Adrenal gland (tissue), 12 donors: Measurements from ENCODE around the gene DSE. TPM values are rescaled to one million over a fixed set of nuclear protein-coding genes. Genes with fewer than 3 reads are reported as not detected.

ENCODE experiments used
- DNase-seq, 7 donors: peaks; one replicate each; pipeline ENCODE4 v3.0.0-alpha.2; 2019 to 2020
- H3K27ac ChIP-seq, 5 donors: fragments of 200-600 bp; sonication (generic) in 4 of 5; 1 replicate in 3 of 5; 2 replicates in 2 of 5; pipeline versions ENCODE4 v1.5.1 to v1.8.0; 2016 to 2020; ENCODE audit warnings: mild to moderate bottlenecking in 1 of 5
- H3K27me3 ChIP-seq: fragments of 200-600 bp; 2 replicates; pipeline ENCODE4 v1.8.0; 2021
- H3K36me3 ChIP-seq, 2 donors: fragments of 200-600 bp; replicated peaks in 1 of 2; 1 replicate in 1 of 2; 2 replicates in 1 of 2; pipeline versions ENCODE4 v1.5.1 to v1.8.0; 2018 to 2022
- H3K4me1 ChIP-seq, 2 donors: fragments of 200-600 bp; replicated peaks in 1 of 2; 1 replicate in 1 of 2; 2 replicates in 1 of 2; pipeline versions ENCODE4 v1.5.1 to v1.8.0; 2018 to 2021
- H3K4me3 ChIP-seq, 4 donors: fragments of 200-600 bp; sonication (generic) in 3 of 4; one replicate each; pipeline ENCODE4 v1.5.1; 2016 to 2018
- H3K9me3 ChIP-seq, 3 donors: fragments of 200-600 bp; sonication (generic) in 1 of 3; replicated peaks in 1 of 3; 1 replicate in 2 of 3; 2 replicates in 1 of 3; pipeline versions ENCODE4 v1.5.1 to v1.8.0; 2016 to 2021
- POLR2A ChIP-seq, 2 donors: fragments of 450-650 bp; IDR thresholded peaks; one replicate each; pipeline ENCODE4 v1.6.1; 2017; ENCODE audit warnings: antibody characterized with exemption in 2 of 2, mild to moderate bottlenecking in 2 of 2, moderate library complexity in 1 of 2
- WGBS, 4 donors: extraction: QIAGEN DNeasy Blood & Tissue Kit in 2 of 4; methylation state at CpG; one replicate each; pipeline versions ENCODE4 v1.1.5 to v1.1.7; 2013 to 2017; 5-methylcytosine and 5-hydroxymethylcytosine counted together
- intact Hi-C, 2 donors: fragments of 100-400 bp; cut with DNase I; formaldehyde crosslinking; loops; one replicate each; pipeline versions ENCODE4 v1.14.1 to v1.15.0; 2022 to 2023
- polyA plus RNA-seq, 3 donors: library from polyadenylated mRNA; stranded (reverse); fragments of 200-250 nt in 2 of 3; fragments of 350-450 nt in 1 of 3; fragmentation: Illumina TruSeq in 1 of 3; extraction: RNeasy Lipid Tissue Mini Kit (QIAGEN cat#74804) in 1 of 3; gene quantifications; one replicate each; pipeline ENCODE4 v1.2.3, GENCODE V29; 2013 to 2014
- total RNA-seq, 9 donors: library from RNA; depleted of rRNA in 4 of 9; stranded (reverse); fragments of >200 nt in 4 of 9; fragments of 120-200 nt in 1 of 9; fragmentation: NEBNext Ultra II Directional in 1 of 9; extraction: Animal tissue kit (Norgen Biotek cat#: 25700) in 1 of 9; gene quantifications; one replicate each; pipeline versions ENCODE4 v1.1.0 to v1.2.4, GENCODE V29; 2013 to 2023
- TF ChIP-seq, protein P1 (sequence below), 6 experiments: fragments of 450-650 bp in 4 of 6; fragments of 200-600 bp in 2 of 6; sonication (generic) in 1 of 6; IDR thresholded peaks; 1 replicate in 5 of 6; 2 replicates in 1 of 6; pipeline versions ENCODE4 v1.5.1 to v1.8.0; 2016 to 2021; ENCODE audit warnings: antibody characterized with exemption in 6 of 6, mild to moderate bottlenecking in 2 of 6, moderate library complexity in 1 of 6
- donor health status: healthy with polysubstance abuse.
- donor health status: Bipolar disorder and iron deficiency.
- donor health status: DM: yes; HTN: yes; CAD: no.
- donor health status: DM: no; HTN: no; CAD: no.
- donor health status: DM: no; HTN: no; CAD: no.
- donor health status: DM: yes; HTN: yes; CAD: no.

Gene DSE
- total and polyA plus RNA-seq, 12 donors: 7.7 to 67.4 (median 35.0) TPM

GRCh38 chr6:116359835-116360234, 10.9 kb upstream of the DSE start:
- WGBS, 4 donors: 94 to 98% (median 96%) methylated on average over 2 of the region's 2 CpGs
- intact Hi-C loops: loop anchor here in 1 of 2 donors (10.0 kb wide), 1 partner anchor 65 kb away; no protein-coding TSS in a partner anchor
- Histone ChIP-seq H3K4me3 (no peak overlapping the region), H3K36me3 (no peaks in the 10 kb centered on the region), H3K27ac (no peak overlapping the region), H3K27me3 (no peaks in the 10 kb centered on the region), H3K4me1 (peaks cover 0 to 6% of the 10 kb centered on the region in 2 donors), H3K9me3 (no peaks in the 10 kb centered on the region)
- no peak for DNase-seq
- TF ChIP-seq POLR2A (IDR thresholded peaks at IDR 0.05): no peak
- TF ChIP-seq, protein P1, sequence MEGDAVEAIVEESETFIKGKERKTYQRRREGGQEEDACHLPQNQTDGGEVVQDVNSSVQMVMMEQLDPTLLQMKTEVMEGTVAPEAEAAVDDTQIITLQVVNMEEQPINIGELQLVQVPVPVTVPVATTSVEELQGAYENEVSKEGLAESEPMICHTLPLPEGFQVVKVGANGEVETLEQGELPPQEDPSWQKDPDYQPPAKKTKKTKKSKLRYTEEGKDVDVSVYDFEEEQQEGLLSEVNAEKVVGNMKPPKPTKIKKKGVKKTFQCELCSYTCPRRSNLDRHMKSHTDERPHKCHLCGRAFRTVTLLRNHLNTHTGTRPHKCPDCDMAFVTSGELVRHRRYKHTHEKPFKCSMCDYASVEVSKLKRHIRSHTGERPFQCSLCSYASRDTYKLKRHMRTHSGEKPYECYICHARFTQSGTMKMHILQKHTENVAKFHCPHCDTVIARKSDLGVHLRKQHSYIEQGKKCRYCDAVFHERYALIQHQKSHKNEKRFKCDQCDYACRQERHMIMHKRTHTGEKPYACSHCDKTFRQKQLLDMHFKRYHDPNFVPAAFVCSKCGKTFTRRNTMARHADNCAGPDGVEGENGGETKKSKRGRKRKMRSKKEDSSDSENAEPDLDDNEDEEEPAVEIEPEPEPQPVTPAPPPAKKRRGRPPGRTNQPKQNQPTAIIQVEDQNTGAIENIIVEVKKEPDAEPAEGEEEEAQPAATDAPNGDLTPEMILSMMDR (IDR thresholded peaks at IDR 0.05): no peak

- Histone ChIP-seq H3K9me3 (no peaks in the 10 kb centered on the region), H3K27ac (no peak overlapping the region), H3K36me3 (no peaks in the 10 kb centered on the region), H3K27me3 (no peaks in the 10 kb centered on the region), H3K4me1 (peaks cover 0 to 6% of the 10 kb centered on the region in 2 donors), H3K4me3 (no peak overlapping the region)
- no peak for DNase-seq
- TF ChIP-seq, protein P1 (IDR thresholded peaks at IDR 0.05): no peak
- TF ChIP-seq POLR2A (IDR thresholded peaks at IDR 0.05): no peak
- 42 to 86% (median 69%) methylated on average over 2 of the region's 2 CpGs for WGBS, 4 donors
- intact Hi-C loops: loop anchor here in 1 of 2 donors (10.0 kb wide), 1 partner anchor 67 kb away; no protein-coding TSS in a partner anchor
These were observed 8.5 kb upstream of the DSE start for GRCh38 chr6:116362276-116362675.

DNA sequence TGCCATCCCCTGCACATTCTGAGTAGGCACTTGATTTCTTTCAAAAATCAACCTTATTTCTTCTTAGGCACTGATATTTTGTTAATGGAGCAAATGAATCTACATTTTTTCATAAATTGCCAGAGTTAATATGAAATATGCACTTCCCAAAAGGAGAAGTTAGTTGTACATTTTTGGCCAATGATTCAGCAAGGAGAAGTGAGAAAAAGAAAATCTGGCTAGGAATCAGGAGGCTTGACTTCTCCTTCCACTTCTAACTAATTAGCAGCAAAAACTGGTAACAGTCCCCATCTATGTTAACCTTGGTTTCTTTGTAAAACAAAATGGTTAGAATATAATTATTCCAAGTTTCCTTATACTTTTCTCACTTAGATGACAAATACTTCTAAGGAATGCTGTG, 7.0 kb upstream of the DSE start:
- intact Hi-C loops: loop anchor here in 1 of 2 donors (10.0 kb wide), 1 partner anchor 69 kb away; no protein-coding TSS in a partner anchor
- no peak for TF ChIP-seq POLR2A (IDR thresholded peaks at IDR 0.05)
- TF ChIP-seq, protein P1 (IDR thresholded peaks at IDR 0.05): no peak
- Histone ChIP-seq H3K27me3 (no peaks in the 10 kb centered on the region), H3K4me1 (no peaks in the 10 kb centered on the region), H3K36me3 (no peaks in the 10 kb centered on the region), H3K9me3 (no peaks in the 10 kb centered on the region), H3K27ac (peak overlapping the region in 1 of 5 donors; percentile 0), H3K4me3 (no peak overlapping the region)
- DNase-seq: no peak

DNA sequence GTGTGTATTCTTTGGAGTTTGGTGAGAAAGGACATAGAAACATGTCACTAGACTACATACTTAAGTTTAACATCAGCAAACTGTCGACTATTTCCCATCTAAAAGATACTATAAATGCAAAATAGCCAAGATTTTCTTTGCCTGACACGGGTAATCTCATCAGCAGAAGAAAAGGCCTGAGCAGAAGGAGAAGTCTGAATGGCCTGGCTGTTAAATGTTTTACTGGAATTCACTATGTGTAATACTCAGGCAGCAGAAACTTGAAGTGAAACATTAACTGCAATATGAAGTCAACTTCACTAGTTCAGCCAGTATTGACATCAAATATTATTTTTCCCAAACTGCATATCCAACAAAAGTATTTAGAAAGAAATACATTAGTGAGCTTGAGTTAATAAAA, 6.4 kb upstream of the DSE start:
- H3K4me3 ChIP-seq: no peak overlapping the region
- peak overlapping the region in 2 of 5 donors; percentile 0 to 32 for H3K27ac ChIP-seq
- H3K36me3 ChIP-seq: no peaks in the 10 kb centered on the region
- intact Hi-C loops: loop anchor here in 1 of 2 donors (10.0 kb wide), 1 partner anchor 70 kb away; no protein-coding TSS in a partner anchor
- no peak for DNase-seq
- H3K9me3 ChIP-seq: no peaks in the 10 kb centered on the region
- 64 to 81% (median 76%) methylated on average over 2 of the region's 2 CpGs for WGBS, 4 donors
- no peak for TF ChIP-seq POLR2A (IDR thresholded peaks at IDR 0.05)
- TF ChIP-seq, protein P1 (IDR thresholded peaks at IDR 0.05): no peak
- no peaks in the 10 kb centered on the region for H3K27me3 ChIP-seq
- H3K4me1 ChIP-seq: no peaks in the 10 kb centered on the region
